ENCODE results near the gene TMPRSS15. TPM values are rescaled to one million over a fixed set of nuclear protein-coding genes. Genes with fewer than 3 reads are reported as not detected.

TMPRSS15 gene
- total RNA-seq, 1 experiment from 2014 or later = not detected

DNA sequence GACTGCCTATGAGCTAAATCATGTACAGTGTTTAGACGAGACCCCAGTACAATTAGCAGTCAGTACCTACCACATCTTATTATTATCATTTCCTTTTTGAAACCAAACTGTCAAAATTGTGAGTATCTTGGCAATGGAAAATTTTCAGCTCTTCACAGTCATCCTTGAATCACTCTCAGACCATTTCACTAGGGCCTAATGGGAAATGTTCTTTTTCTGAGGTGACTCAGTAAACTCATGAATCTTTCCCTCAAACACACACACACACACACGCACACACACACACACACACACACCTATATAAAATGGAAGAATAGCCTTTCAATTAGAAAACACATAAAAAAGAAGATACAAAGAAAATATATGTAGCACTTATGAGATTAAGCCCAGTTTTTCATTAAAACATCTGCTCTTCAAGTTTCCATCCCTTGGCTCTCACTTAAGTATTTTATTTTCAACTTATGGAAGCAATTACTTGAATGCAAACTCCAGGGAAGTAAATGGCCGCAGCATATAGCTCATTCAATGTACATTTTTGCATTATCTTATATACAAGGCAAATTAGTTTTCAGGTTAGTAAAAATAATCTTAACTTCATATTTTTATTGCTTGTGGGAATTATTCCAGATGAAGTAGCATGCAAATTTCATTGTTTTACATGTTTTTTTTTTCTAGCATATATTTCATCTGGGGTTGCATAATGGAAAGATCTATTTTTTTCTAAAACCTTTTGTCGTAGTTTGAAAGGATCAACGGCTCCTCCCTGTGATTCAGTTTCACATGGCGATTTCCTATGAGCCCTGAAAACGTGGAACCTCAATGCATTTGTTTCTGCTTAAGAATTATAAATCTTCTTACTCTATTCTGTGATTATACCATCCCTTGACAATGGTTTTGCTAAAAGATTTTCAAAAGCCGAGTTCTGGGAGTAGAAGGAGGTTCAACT lies 46.3 kb upstream of the TMPRSS15 start:
- Mint-ChIP-seq H3K4me1 (peaks cover 7% of the 10 kb centered on the region), H3K27me3 (ENCODE audit: low read depth) (no peaks in the 10 kb centered on the region), H3K36me3 (0 out of 2 replicates have a peak, but pooled peaks cover 2% of the 10 kb centered on the region), H3K9me3 (peaks cover 16% of the 10 kb centered on the region), H3K27ac (no peak overlapping the region), H3K4me3 (no peak overlapping the region)
- CTCF ChIA-PET = interaction anchor here (1.0 to 1.5 kb wide), 2 partner anchors 15 to 62 kb away, joined by 4 read pairs; no protein-coding TSS in a partner anchor
- POLR2A ChIA-PET = no interaction called here
- TF ChIP-seq, protein P1, sequence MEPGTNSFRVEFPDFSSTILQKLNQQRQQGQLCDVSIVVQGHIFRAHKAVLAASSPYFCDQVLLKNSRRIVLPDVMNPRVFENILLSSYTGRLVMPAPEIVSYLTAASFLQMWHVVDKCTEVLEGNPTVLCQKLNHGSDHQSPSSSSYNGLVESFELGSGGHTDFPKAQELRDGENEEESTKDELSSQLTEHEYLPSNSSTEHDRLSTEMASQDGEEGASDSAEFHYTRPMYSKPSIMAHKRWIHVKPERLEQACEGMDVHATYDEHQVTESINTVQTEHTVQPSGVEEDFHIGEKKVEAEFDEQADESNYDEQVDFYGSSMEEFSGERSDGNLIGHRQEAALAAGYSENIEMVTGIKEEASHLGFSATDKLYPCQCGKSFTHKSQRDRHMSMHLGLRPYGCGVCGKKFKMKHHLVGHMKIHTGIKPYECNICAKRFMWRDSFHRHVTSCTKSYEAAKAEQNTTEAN (CRISPR knock-in tag; IDR thresholded peaks at IDR 0.05) = no peak
- TF ChIP-seq FOXP1 (CRISPR knock-in tag; IDR thresholded peaks at IDR 0.05; ENCODE audit: borderline replicate concordance) (no peak), EMX1 (CRISPR knock-in tag; IDR thresholded peaks at IDR 0.05) (no peak), NFYB (CRISPR knock-in tag; conservative IDR thresholded peaks at IDR 0.05; ENCODE audit: low read depth) (no peak), ESRRA (CRISPR knock-in tag; IDR thresholded peaks at IDR 0.05; ENCODE audit: borderline replicate concordance) (no peak), ZNF396 (CRISPR knock-in tag; IDR thresholded peaks at IDR 0.05; ENCODE audit: borderline replicate concordance) (no peak), RORB (CRISPR knock-in tag; IDR thresholded peaks at IDR 0.05) (no peak)
- TF ChIP-seq, protein P2, sequence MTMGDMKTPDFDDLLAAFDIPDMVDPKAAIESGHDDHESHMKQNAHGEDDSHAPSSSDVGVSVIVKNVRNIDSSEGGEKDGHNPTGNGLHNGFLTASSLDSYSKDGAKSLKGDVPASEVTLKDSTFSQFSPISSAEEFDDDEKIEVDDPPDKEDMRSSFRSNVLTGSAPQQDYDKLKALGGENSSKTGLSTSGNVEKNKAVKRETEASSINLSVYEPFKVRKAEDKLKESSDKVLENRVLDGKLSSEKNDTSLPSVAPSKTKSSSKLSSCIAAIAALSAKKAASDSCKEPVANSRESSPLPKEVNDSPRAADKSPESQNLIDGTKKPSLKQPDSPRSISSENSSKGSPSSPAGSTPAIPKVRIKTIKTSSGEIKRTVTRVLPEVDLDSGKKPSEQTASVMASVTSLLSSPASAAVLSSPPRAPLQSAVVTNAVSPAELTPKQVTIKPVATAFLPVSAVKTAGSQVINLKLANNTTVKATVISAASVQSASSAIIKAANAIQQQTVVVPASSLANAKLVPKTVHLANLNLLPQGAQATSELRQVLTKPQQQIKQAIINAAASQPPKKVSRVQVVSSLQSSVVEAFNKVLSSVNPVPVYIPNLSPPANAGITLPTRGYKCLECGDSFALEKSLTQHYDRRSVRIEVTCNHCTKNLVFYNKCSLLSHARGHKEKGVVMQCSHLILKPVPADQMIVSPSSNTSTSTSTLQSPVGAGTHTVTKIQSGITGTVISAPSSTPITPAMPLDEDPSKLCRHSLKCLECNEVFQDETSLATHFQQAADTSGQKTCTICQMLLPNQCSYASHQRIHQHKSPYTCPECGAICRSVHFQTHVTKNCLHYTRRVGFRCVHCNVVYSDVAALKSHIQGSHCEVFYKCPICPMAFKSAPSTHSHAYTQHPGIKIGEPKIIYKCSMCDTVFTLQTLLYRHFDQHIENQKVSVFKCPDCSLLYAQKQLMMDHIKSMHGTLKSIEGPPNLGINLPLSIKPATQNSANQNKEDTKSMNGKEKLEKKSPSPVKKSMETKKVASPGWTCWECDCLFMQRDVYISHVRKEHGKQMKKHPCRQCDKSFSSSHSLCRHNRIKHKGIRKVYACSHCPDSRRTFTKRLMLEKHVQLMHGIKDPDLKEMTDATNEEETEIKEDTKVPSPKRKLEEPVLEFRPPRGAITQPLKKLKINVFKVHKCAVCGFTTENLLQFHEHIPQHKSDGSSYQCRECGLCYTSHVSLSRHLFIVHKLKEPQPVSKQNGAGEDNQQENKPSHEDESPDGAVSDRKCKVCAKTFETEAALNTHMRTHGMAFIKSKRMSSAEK (CRISPR knock-in tag; IDR thresholded peaks at IDR 0.05; ENCODE audit: borderline replicate concordance) = no peak
- DNase-seq (ENCODE audit: low spot score) = no peak
- no peak for ATAC-seq

DNA sequence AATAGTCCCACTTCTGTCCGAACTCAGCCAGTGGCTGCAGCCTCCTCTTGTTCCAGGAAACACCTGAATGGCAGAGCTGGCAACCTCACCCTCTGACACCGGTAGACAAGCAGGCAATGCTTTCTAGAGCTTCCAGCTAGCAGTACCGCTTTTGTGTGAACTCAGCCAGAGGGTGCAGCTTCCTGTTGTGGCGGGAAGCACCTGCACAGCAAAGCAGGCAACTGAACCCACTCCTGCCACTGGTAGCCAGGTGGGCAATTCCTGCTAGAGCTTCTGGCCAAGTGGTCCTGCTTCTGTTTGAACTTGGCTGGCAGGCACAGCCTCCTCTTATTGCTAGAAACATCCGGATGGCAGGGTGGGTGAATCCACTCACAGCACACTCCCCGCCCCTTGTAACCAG lies 40.1 kb upstream of the TMPRSS15 start:
- TF ChIP-seq, protein P3, sequence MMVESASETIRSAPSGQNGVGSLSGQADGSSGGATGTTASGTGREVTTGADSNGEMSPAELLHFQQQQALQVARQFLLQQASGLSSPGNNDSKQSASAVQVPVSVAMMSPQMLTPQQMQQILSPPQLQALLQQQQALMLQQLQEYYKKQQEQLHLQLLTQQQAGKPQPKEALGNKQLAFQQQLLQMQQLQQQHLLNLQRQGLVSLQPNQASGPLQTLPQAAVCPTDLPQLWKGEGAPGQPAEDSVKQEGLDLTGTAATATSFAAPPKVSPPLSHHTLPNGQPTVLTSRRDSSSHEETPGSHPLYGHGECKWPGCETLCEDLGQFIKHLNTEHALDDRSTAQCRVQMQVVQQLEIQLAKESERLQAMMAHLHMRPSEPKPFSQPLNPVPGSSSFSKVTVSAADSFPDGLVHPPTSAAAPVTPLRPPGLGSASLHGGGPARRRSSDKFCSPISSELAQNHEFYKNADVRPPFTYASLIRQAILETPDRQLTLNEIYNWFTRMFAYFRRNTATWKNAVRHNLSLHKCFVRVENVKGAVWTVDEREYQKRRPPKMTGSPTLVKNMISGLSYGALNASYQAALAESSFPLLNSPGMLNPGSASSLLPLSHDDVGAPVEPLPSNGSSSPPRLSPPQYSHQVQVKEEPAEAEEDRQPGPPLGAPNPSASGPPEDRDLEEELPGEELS (CRISPR knock-in tag; IDR thresholded peaks at IDR 0.05) = no peak
- TF ChIP-seq, protein P2 (CRISPR knock-in tag; IDR thresholded peaks at IDR 0.05; ENCODE audit: borderline replicate concordance) = no peak
- TF ChIP-seq TCF7 (CRISPR knock-in tag; IDR thresholded peaks at IDR 0.05; ENCODE audit: low read depth) (no peak), TP53 (CRISPR knock-in tag; IDR thresholded peaks at IDR 0.05) (no peak), NR1H2 (CRISPR knock-in tag; IDR thresholded peaks at IDR 0.05) (no peak), ZNF121 (CRISPR knock-in tag; IDR thresholded peaks at IDR 0.05) (no peak), ZNF232 (CRISPR knock-in tag; IDR thresholded peaks at IDR 0.05) (no peak)
- TF ChIP-seq, protein P4, sequence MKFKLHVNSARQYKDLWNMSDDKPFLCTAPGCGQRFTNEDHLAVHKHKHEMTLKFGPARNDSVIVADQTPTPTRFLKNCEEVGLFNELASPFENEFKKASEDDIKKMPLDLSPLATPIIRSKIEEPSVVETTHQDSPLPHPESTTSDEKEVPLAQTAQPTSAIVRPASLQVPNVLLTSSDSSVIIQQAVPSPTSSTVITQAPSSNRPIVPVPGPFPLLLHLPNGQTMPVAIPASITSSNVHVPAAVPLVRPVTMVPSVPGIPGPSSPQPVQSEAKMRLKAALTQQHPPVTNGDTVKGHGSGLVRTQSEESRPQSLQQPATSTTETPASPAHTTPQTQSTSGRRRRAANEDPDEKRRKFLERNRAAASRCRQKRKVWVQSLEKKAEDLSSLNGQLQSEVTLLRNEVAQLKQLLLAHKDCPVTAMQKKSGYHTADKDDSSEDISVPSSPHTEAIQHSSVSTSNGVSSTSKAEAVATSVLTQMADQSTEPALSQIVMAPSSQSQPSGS (CRISPR knock-in tag; IDR thresholded peaks at IDR 0.05; ENCODE audit: borderline replicate concordance, low read depth) = no peak
- POLR2A ChIA-PET = no interaction called here
- H3K27ac Mint-ChIP-seq = no peak overlapping the region
- peaks cover 22% of the 10 kb centered on the region for H3K9me3 Mint-ChIP-seq
- H3K36me3 Mint-ChIP-seq = peaks cover 7% of the 10 kb centered on the region; the same call in 1 of the 2 replicates
- no peaks in the 10 kb centered on the region for H3K27me3 Mint-ChIP-seq (ENCODE audit: low read depth)
- no peak for ATAC-seq
- H3K4me1 Mint-ChIP-seq = peaks cover 6% of the 10 kb centered on the region
- H3K4me3 Mint-ChIP-seq = no peak overlapping the region
- no peak for DNase-seq (ENCODE audit: low spot score)
- CTCF ChIA-PET = no interaction called here

All from WTC11 (cell line).